ENCODE measurements around the gene JMJD7. TPM values are rescaled to one million over a fixed set of nuclear protein-coding genes. Genes with fewer than 3 reads are reported as not detected.

Gene JMJD7
- total RNA-seq, 6 experiments from 2014 or later, result 6.0 to 8.6 (median 7.3) TPM

DNA sequence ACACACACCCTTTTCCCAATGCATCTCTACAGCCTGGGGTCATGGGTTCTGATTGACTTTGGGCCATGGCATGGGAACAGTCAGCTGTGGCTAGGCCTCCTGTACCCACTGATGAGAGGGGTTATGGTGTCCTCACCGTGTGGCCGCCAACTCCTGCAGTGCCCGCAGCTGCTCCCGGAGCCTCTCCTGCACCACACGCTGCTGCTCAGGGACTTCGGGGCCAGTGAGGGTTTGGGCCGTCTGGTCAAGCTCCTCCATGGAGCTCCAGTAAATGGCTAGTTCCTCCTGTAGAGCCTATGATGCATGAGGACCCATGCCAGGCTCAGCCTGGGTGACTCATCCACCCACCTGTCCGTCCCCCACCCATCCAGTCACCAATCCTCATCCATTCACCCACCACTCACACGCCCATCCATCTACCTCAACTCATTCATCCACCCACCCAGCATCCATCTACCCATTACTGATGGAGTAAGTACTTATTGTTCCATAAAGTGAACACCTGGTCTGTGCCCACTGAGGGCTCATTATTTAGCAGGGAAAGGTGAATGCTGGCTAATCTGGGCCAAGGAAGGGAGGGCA is 44.4 kb downstream of the JMJD7 start:
- intact Hi-C loops (cut with DNase I), result no loop called here
- Histone ChIP-seq H3K27ac (no peak overlapping the region), H3K4me3 (no peak overlapping the region), H3K4me1 (peaks cover 0 to 11% (median 3%) of the 10 kb centered on the region in 4 donors), H3K27me3 (no peaks in the 10 kb centered on the region), H3K36me3 (no peaks in the 10 kb centered on the region), H3K9me3 (no peaks in the 10 kb centered on the region)
- 86% methylated on average over 2 of the region's 9 CpGs for WGBS (ENCODE audit: insufficient coverage, low coverage, low lambda C conversion rate, missing lambda C conversion rate)
- no peak for ATAC-seq
- TF ChIP-seq, protein P1, sequence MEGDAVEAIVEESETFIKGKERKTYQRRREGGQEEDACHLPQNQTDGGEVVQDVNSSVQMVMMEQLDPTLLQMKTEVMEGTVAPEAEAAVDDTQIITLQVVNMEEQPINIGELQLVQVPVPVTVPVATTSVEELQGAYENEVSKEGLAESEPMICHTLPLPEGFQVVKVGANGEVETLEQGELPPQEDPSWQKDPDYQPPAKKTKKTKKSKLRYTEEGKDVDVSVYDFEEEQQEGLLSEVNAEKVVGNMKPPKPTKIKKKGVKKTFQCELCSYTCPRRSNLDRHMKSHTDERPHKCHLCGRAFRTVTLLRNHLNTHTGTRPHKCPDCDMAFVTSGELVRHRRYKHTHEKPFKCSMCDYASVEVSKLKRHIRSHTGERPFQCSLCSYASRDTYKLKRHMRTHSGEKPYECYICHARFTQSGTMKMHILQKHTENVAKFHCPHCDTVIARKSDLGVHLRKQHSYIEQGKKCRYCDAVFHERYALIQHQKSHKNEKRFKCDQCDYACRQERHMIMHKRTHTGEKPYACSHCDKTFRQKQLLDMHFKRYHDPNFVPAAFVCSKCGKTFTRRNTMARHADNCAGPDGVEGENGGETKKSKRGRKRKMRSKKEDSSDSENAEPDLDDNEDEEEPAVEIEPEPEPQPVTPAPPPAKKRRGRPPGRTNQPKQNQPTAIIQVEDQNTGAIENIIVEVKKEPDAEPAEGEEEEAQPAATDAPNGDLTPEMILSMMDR (IDR thresholded peaks at IDR 0.05), result no peak
- TF ChIP-seq POLR2A (IDR thresholded peaks at IDR 0.05), result no peak
- no peak for DNase-seq

GRCh38 chr15:41873711-41874110 is 45.8 kb downstream of the JMJD7 start:
- no peaks in the 10 kb centered on the region for H3K36me3 ChIP-seq
- DNase-seq, result no peak
- TF ChIP-seq, protein P1 (IDR thresholded peaks at IDR 0.05), result no peak
- TF ChIP-seq POLR2A (IDR thresholded peaks at IDR 0.05), result no peak
- H3K9me3 ChIP-seq, result no peaks in the 10 kb centered on the region
- no peak overlapping the region for H3K4me3 ChIP-seq
- H3K27me3 ChIP-seq, result no peaks in the 10 kb centered on the region
- WGBS (ENCODE audit: insufficient coverage, low coverage, low lambda C conversion rate, missing lambda C conversion rate), result 67% methylated on average over 1 of the region's 8 CpGs
- no peak for ATAC-seq
- intact Hi-C loops (cut with DNase I), result no loop called here
- H3K27ac ChIP-seq, result no peak overlapping the region
- H3K4me1 ChIP-seq, result peaks cover 0 to 11% (median 3%) of the 10 kb centered on the region in 4 donors

DNA sequence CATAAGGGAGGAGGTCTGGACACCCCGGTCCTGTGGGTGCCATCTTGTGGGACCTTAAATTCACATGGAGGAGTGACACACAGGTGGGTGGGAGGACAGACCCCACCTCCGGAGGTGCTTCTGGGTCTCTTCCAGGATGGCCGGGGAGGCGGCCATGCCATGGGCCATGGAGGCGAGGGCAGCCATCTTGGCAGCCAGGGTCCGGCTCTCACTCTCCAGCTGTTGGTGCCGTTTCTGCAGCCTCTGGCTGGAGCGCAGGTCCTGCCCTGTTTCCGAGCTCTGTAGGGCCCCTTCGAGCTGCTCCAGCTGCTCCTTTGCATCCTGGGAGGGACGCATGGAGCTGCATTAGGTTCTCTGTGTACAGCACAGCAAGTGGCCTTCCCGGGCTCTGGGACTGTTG is 46.8 kb downstream of the JMJD7 start:
- ATAC-seq, result no peak

GRCh38 chr15:41876007-41876406 is 48.1 kb downstream of the JMJD7 start:
- intact Hi-C loops (cut with DNase I), result no loop called here
- DNase-seq, result no peak
- 22% methylated on average over 3 of the region's 13 CpGs for WGBS (ENCODE audit: insufficient coverage, low coverage, low lambda C conversion rate, missing lambda C conversion rate)

More for the DNA sequence above, 46.8 kb downstream of the JMJD7 start:
- no peak overlapping the region for H3K4me3 ChIP-seq
- intact Hi-C loops (cut with DNase I), result no loop called here
- H3K4me1 ChIP-seq, result peaks cover 0 to 11% (median 3%) of the 10 kb centered on the region in 4 donors
- TF ChIP-seq, protein P1 (IDR thresholded peaks at IDR 0.05), result no peak
- TF ChIP-seq POLR2A (IDR thresholded peaks at IDR 0.05), result no peak
- WGBS (ENCODE audit: insufficient coverage, low coverage, low lambda C conversion rate, missing lambda C conversion rate), result no CpG with 5 or more reads among the region's 12 CpGs
- no peak for DNase-seq
- no peaks in the 10 kb centered on the region for H3K36me3 ChIP-seq
- no peak overlapping the region for H3K27ac ChIP-seq
- no peaks in the 10 kb centered on the region for H3K9me3 ChIP-seq
- no peaks in the 10 kb centered on the region for H3K27me3 ChIP-seq

More at GRCh38 chr15:41876007-41876406, 48.1 kb downstream of the JMJD7 start:
- H3K4me3 ChIP-seq, result no peak overlapping the region
- H3K27me3 ChIP-seq, result no peaks in the 10 kb centered on the region
- TF ChIP-seq, protein P1 (IDR thresholded peaks at IDR 0.05), result no peak
- no peak for TF ChIP-seq POLR2A (IDR thresholded peaks at IDR 0.05)
- H3K4me1 ChIP-seq, result peaks cover 0 to 14% (median 7%) of the 10 kb centered on the region in 4 donors
- H3K36me3 ChIP-seq, result no peaks in the 10 kb centered on the region
- H3K9me3 ChIP-seq, result no peaks in the 10 kb centered on the region
- ATAC-seq, result no peak
- H3K27ac ChIP-seq, result no peak overlapping the region
